Measurements from ENCODE around the gene NPB. TPM values are rescaled to one million over a fixed set of nuclear protein-coding genes. Genes with fewer than 3 reads are reported as not detected.

NPB gene
- total RNA-seq, 1 donor = 1.4 TPM

DNA sequence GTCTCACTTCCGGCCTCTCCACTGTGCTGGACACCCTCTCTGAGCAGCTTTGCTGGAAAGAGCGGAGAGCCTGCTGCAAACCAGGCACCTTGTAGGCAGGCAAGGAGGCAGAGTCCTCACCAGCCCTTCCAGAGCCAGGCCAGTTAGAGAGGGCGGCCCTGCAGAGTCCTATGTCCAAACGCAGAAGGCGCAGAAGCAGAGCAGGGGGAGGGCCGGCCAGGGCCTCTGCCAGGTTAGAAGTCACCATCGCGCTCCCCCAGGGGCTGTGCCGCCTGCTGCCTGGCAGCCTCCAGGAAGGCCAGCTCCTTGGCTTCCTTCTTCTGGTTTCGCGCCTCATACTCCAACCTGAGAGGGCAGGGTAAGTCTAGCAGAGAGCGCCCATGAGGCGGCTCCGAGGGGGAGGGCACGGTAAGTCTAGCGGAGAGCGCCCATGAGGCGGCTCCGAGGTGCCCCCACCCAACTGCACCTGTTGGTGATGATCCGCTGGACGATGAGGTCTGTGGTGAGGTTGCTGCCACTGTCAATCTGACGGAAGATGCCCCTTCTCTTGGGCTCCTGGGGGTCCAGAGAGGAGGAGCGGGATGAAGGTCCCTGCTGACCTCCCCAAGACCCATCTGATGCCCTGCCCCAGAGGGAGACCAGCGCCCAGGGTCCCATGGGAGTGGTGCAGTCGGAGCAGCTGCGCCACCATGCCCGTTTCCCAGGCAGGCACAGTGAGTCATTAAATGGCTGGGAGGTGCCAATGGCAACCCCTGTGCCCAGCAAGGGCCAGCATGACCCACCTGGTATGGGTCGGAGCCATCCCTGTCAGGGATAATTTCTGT lies 2.8 kb downstream of the NPB start:
- TF ChIP-seq CTCF (IDR thresholded peaks at IDR 0.05; ENCODE audit: insufficient read depth, low read length) = no peak
- no peak overlapping the region for H3K4me3 ChIP-seq (ENCODE audit: low read depth, low read length)
- no peak for DNase-seq (ENCODE audit: low read depth)

GRCh38 chr17:81905424-81905875 lies 3.4 kb downstream of the NPB start:
- no peak for TF ChIP-seq CTCF (IDR thresholded peaks at IDR 0.05; ENCODE audit: insufficient read depth, low read length)

DNA sequence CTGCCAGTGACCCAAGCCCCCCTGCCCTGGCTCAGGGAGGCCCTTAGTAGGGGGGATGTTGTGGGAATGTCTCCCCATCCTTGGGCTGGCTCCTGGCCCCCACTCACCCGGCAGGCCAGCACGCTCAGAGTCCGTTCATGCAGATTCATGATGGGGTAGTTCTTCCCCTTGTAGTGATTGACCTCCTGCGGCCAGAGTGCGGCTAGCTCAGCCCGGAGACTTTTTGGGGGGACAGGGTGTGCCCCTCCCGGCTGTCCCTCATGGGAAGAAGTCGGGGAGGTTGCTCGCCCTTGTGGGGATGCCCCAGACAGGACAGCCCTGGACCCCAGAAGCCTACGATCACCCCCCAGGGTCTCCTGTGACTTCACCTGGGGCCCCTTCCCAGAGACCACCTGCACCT lies 4.0 kb downstream of the NPB start:
- no peak for TF ChIP-seq CTCF (IDR thresholded peaks at IDR 0.05; ENCODE audit: insufficient read depth, low read length)
- no peak overlapping the region for H3K4me3 ChIP-seq (ENCODE audit: low read depth, low read length)
- no peak for DNase-seq (ENCODE audit: low read depth)

More at GRCh38 chr17:81905424-81905875, 3.4 kb downstream of the NPB start:
- no peak for DNase-seq (ENCODE audit: low read depth)
- H3K4me3 ChIP-seq (ENCODE audit: low read depth, low read length) = no peak overlapping the region

DNA sequence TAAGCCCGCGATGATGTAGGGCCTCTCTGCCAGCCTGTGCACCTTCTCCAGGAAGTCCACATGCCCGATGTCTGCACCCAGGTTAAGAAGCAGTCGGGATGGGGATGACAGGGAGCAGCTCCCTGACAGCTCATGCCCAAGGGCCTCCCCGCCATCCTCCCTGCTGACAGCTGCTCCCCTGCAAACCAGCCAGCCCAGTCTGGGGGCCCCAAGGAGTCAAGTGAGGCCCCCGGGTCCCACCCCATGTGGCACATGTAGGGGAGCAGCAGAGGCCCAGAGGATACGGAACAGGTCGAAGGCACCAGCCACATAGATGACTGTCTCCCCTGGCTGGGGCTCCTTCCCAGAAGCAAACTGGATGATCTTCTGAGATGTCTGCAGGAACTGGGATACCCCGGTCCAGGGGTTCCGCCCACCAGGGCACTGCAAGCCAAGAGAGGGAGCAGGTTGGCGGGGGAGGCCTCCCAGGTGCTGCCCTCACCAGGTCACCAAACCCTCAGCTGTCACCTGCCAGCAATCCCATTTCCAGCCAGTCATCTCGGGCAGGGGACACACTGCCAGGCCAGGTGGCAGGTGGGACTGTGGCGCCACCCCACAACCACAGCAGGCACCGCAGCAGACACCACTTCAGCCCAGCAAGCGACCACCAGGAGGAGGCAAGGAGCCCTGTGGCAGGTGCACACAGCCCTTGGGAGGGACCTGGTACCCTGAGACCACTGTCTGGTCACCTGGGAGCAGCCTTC lies 4.6 kb downstream of the NPB start:
- no peak overlapping the region for H3K4me3 ChIP-seq (ENCODE audit: low read depth, low read length)
- no peak for TF ChIP-seq CTCF (IDR thresholded peaks at IDR 0.05; ENCODE audit: insufficient read depth, low read length)
- DNase-seq (ENCODE audit: low read depth) = no peak

DNA sequence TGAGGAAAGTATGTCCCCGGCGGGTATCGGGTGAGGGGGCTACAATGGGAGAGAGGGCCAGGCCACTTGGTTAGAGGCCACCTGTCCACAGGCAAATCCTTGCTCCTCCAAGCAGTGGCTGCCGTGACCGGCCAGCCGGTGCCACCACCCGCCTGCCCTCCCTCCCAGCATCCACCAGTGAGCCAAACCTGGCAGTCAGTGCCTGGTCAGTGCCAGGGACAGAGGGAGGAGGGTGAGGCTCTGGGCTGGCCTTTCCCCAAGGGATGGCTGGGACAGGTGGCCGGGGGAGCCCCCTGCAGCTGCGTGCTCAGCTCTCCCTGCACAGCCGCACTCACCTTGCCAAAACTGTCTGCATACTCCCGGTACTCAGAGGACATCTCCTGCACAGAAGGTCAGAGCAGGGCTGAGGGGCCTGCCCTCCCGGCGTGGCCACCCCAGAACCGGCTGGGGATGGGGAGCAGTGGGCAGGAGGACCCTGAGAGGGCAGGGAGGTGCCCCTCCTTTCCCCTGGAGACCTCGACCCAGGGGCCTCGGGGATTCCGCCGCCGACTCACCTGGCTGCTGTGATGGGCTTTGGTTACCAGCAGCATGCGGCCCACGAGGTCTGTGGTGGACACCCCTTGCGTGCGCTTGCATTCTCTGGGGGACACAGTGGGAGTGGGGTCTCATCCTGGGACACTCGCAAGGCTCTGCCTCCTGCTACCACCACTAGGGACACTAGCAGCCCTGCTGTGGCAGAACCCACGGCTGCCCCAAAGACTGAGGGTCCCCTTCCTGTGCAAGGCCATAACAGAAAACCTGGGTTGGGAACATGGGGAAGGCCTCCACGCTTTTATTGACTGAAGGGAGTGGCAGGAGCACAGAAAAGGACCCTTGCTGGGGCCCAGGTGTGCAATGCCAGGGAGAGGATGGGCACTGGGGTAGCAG lies 5.4 kb downstream of the NPB start:
- no peak for DNase-seq (ENCODE audit: low read depth)
- no peak overlapping the region for H3K4me3 ChIP-seq (ENCODE audit: low read depth, low read length)
- no peak for TF ChIP-seq CTCF (IDR thresholded peaks at IDR 0.05; ENCODE audit: insufficient read depth, low read length)

GRCh38 chr17:81908793-81909192 lies 6.8 kb downstream of the NPB start:
- TF ChIP-seq CTCF (IDR thresholded peaks at IDR 0.05; ENCODE audit: insufficient read depth, low read length) = no peak
- no peak for DNase-seq (ENCODE audit: low read depth)
- no peak overlapping the region for H3K4me3 ChIP-seq (ENCODE audit: low read depth, low read length)
